Astrocyte (in vitro differentiated cells and primary cell): ENCODE results near the gene CNTN6.

Experiments used
- EZH2 ChIP-seq: IDR thresholded peaks from 2 replicates; pipeline ENCODE4 v1.6.1; 2012; ENCODE audit warnings: mild to moderate bottlenecking, low read length, inconsistent platforms; ENCODE audit not compliant: insufficient read depth
- TF ChIP-seq, protein P1 (sequence below): IDR thresholded peaks from 2 replicates; pipeline ENCODE4 v1.5.1; 2011; ENCODE audit warnings: low read depth, mild to moderate bottlenecking, inconsistent platforms, low read length, moderate library complexity; ENCODE audit not compliant: insufficient read depth

DNA sequence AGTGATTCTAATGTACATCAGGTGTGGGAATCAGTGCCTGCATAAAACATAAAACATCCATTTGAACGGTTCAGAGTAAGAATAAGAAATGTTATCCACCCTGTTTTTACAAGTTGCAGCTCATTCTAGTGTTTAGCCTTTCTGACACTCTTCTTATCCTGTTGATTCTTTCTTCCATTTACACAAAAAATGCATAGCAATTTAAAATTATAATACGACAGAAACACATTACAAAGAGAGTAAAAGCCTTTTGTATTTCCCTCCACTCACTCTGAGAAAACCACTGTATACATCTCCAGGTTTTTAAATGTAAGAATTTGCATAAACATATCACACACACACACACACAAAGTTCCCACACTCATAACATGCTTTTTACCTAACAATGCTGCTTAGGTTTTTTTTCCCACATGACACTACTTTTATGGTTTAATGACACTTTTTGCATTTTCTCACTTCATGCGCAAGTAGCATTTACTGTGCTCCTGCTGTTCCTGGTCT is 199.8 kb downstream of the CNTN6 start:
- TF ChIP-seq, protein P1, sequence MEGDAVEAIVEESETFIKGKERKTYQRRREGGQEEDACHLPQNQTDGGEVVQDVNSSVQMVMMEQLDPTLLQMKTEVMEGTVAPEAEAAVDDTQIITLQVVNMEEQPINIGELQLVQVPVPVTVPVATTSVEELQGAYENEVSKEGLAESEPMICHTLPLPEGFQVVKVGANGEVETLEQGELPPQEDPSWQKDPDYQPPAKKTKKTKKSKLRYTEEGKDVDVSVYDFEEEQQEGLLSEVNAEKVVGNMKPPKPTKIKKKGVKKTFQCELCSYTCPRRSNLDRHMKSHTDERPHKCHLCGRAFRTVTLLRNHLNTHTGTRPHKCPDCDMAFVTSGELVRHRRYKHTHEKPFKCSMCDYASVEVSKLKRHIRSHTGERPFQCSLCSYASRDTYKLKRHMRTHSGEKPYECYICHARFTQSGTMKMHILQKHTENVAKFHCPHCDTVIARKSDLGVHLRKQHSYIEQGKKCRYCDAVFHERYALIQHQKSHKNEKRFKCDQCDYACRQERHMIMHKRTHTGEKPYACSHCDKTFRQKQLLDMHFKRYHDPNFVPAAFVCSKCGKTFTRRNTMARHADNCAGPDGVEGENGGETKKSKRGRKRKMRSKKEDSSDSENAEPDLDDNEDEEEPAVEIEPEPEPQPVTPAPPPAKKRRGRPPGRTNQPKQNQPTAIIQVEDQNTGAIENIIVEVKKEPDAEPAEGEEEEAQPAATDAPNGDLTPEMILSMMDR: no peak
- no peak for TF ChIP-seq EZH2
